Caco-2 (cell line): ENCODE measurements around the gene ADAMTS15. TPM values are rescaled to one million over a fixed set of nuclear protein-coding genes. Genes with fewer than 3 reads are reported as not detected.
A peak's percentile ranks its signal among the peaks of the same experiment; 100 is the strongest.

Experiments
- BruUV-seq: library from RNA; stranded (reverse); fragments of 400-500 nt; replicated peaks from 2 replicates; lab custom pipeline; 2021; lab: Mats Ljungman, UMichigan
- CTCF ChIA-PET: fragments of 300-600 bp; sonication (Branson Sonifier 250); formaldehyde crosslinking; loops from one replicate; lab custom pipeline; 2022; ENCODE audit warnings: antibody characterized with exemption; lab: Charles Lee
- POLR2A ChIA-PET: fragments of 300-600 bp; sonication (Branson Sonifier 250); formaldehyde crosslinking; loops from one replicate; lab custom pipeline; 2022; ENCODE audit warnings: antibody characterized with exemption; lab: Charles Lee
- DNase-seq, 2 experiments: peaks; one replicate each; pipeline versions ENCODE4 v3.0.0 to v3.0.0-alpha.2; 2020 to 2022
- H3K27me3 ChIP-seq: replicated peaks from 2 replicates; pipeline ENCODE4 v1.6.0; 2011; ENCODE audit warnings: low read length; ENCODE audit not compliant: control insufficient read depth, insufficient read depth
- H3K36me3 ChIP-seq: 2 replicates; pipeline ENCODE4 v1.5.1; 2011; ENCODE audit warnings: low read length; ENCODE audit not compliant: control insufficient read depth, insufficient read depth
- H3K4me1 ChIP-seq: fragments of 250-450 bp; sonication (Bioruptor Pico); 2 replicates; pipeline ENCODE4 v1.5.1; 2020; ENCODE audit warnings: mild to moderate bottlenecking
- H3K4me3 ChIP-seq: 2 replicates; pipeline ENCODE4 v1.5.1; 2011; ENCODE audit warnings: low read depth, mild to moderate bottlenecking, control low read depth, low read length
- H3K9me3 ChIP-seq: fragments of 250-450 bp; sonication (Bioruptor Pico); 2 replicates; pipeline ENCODE4 v1.5.1; 2020; ENCODE audit warnings: mild to moderate bottlenecking, moderate library complexity
- H3K27ac Mint-ChIP-seq: one replicate; pipeline ENCODE4 v1.8.0; 2022; ENCODE audit warnings: mixed read lengths; ENCODE audit not compliant: unreplicated experiment
- H3K27me3 Mint-ChIP-seq: one replicate; pipeline ENCODE4 v1.8.0; 2022; ENCODE audit warnings: mixed read lengths; ENCODE audit not compliant: insufficient read depth, unreplicated experiment
- H3K36me3 Mint-ChIP-seq: one replicate; pipeline ENCODE4 v1.8.0; 2022; ENCODE audit warnings: mild to moderate bottlenecking, mixed read lengths; ENCODE audit not compliant: insufficient read depth, unreplicated experiment
- H3K4me1 Mint-ChIP-seq: one replicate; pipeline ENCODE4 v1.8.0; 2022; ENCODE audit warnings: low read depth, mixed read lengths; ENCODE audit not compliant: unreplicated experiment
- H3K4me3 Mint-ChIP-seq: one replicate; pipeline ENCODE4 v1.8.0; 2022; ENCODE audit warnings: mild to moderate bottlenecking, moderate library complexity, mixed read lengths; ENCODE audit not compliant: unreplicated experiment
- H3K9me3 Mint-ChIP-seq: one replicate; pipeline ENCODE4 v1.8.0; 2022; ENCODE audit warnings: mixed read lengths; ENCODE audit not compliant: unreplicated experiment
- intact Hi-C: fragments of 100-400 bp; cut with micrococcal nuclease; formaldehyde crosslinking; loops from one replicate; pipeline ENCODE4 v1.10.0; 2022; ENCODE audit not compliant: unreplicated experiment
- total RNA-seq: library from RNA; stranded (reverse); gene quantifications from 2 replicates; pipeline ENCODE4 v1.2.3, GENCODE V29; 2022
- TF ChIP-seq, protein P1 (sequence below), 2 experiments: fragments of 200-600 bp in 1 of 2; IDR thresholded peaks; 1 replicate in 1 of 2; 2 replicates in 1 of 2; pipeline versions ENCODE4 v1.5.1 to v1.8.0; 2011 to 2022; ENCODE audit warnings: antibody characterized with exemption in 1 of 2, control low read depth in 1 of 2, inconsistent platforms in 1 of 2, low read depth in 1 of 2, low read length in 1 of 2, mild to moderate bottlenecking in 1 of 2, moderate library complexity in 1 of 2; ENCODE audit not compliant: insufficient read depth in 1 of 2, severe bottlenecking in 1 of 2, unreplicated experiment in 1 of 2

Gene ADAMTS15
- total RNA-seq, 1 experiment from 2014 or later = 0.20 TPM

- no TSS peak for BruUV-seq
- no peaks in the 10 kb centered on the region for H3K36me3 Mint-ChIP-seq
- peaks cover 6% of the 10 kb centered on the region for H3K27me3 ChIP-seq
- no peaks in the 10 kb centered on the region for H3K9me3 Mint-ChIP-seq
- H3K4me3 ChIP-seq = no peak overlapping the region
- DNase-seq = no peak
- ChIA-PET CTCF (interaction anchor here (1.2 kb wide), 1 partner anchor 394 kb away, joined by 4 read pairs; no protein-coding TSS in a partner anchor), POLR2A (no interaction called here)
- H3K4me1 ChIP-seq = no peaks in the 10 kb centered on the region
- H3K27ac Mint-ChIP-seq = no peak overlapping the region
- intact Hi-C loops = no loop called here
- H3K36me3 ChIP-seq = no peaks in the 10 kb centered on the region
- TF ChIP-seq, protein P1, sequence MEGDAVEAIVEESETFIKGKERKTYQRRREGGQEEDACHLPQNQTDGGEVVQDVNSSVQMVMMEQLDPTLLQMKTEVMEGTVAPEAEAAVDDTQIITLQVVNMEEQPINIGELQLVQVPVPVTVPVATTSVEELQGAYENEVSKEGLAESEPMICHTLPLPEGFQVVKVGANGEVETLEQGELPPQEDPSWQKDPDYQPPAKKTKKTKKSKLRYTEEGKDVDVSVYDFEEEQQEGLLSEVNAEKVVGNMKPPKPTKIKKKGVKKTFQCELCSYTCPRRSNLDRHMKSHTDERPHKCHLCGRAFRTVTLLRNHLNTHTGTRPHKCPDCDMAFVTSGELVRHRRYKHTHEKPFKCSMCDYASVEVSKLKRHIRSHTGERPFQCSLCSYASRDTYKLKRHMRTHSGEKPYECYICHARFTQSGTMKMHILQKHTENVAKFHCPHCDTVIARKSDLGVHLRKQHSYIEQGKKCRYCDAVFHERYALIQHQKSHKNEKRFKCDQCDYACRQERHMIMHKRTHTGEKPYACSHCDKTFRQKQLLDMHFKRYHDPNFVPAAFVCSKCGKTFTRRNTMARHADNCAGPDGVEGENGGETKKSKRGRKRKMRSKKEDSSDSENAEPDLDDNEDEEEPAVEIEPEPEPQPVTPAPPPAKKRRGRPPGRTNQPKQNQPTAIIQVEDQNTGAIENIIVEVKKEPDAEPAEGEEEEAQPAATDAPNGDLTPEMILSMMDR (IDR thresholded peaks at IDR 0.05; ENCODE audit: insufficient read depth in 1 of 2, low read depth in 1 of 2, low read length in 1 of 2, severe bottlenecking in 1 of 2, unreplicated experiment in 1 of 2) = no peak
- H3K27me3 Mint-ChIP-seq = peaks cover 8% of the 10 kb centered on the region
- no peak overlapping the region for H3K4me3 Mint-ChIP-seq
- no peaks in the 10 kb centered on the region for H3K9me3 ChIP-seq
- H3K4me1 Mint-ChIP-seq = no peaks in the 10 kb centered on the region
These were observed 16.8 kb downstream of the ADAMTS15 start for GRCh38 chr11:130465263-130465662.

DNA sequence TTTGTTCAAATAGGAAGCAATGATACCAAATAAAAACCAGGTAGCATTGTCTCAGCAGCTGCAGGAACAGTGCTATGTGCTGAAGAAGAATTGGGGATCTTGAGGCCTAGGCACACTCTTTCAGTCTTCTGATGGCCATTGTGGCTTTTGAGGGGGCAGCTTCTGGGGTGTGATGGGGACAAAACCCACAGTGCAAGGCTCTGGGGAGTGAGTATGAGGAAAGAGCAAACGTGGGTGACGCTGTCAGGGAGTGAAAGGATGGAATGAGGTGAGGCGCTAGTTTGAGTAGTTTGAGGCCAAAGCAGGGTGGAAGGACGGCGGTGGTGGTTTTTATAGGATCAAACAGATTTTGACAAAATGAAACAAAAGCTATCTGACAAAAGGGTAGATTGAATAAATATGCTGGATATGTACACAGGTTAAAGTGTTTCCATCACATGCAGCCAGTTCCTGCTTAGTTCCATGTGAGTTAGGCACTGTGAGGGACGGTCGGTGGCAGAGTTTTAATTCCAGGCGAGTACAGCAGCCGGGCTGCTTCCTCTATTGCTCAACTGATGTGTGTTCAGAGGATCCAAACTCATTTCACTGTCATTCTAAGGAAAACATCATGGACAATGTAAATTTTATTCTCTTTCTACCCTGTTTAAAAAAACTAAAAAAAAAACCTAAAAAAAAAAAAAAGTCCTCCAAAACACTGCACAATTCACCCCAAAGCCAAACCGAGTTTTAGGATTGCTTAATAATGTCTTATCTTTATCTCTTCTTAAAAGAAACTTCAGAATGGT is 18.9 kb downstream of the ADAMTS15 start:
- Histone ChIP-seq H3K9me3 (no peaks in the 10 kb centered on the region), H3K4me3 (no peak overlapping the region), H3K4me1 (no peaks in the 10 kb centered on the region), H3K36me3 (no peaks in the 10 kb centered on the region), H3K27me3 (no peaks in the 10 kb centered on the region)
- no TSS peak for BruUV-seq
- H3K27me3 Mint-ChIP-seq = peaks cover 10% of the 10 kb centered on the region
- peak in 1 of 2 experiments; percentile 23 for DNase-seq
- no peak overlapping the region for H3K4me3 Mint-ChIP-seq
- ChIA-PET CTCF (interaction anchor here (0.7 kb wide), 1 partner anchor 392 kb away, joined by 3 read pairs; no protein-coding TSS in a partner anchor), POLR2A (no interaction called here)
- no peaks in the 10 kb centered on the region for H3K36me3 Mint-ChIP-seq
- TF ChIP-seq, protein P1 (IDR thresholded peaks at IDR 0.05; ENCODE audit: insufficient read depth in 1 of 2, low read depth in 1 of 2, low read length in 1 of 2, severe bottlenecking in 1 of 2, unreplicated experiment in 1 of 2) = no peak
- H3K4me1 Mint-ChIP-seq = no peaks in the 10 kb centered on the region
- no peak overlapping the region for H3K27ac Mint-ChIP-seq
- intact Hi-C loops = no loop called here
- H3K9me3 Mint-ChIP-seq = no peaks in the 10 kb centered on the region

DNA sequence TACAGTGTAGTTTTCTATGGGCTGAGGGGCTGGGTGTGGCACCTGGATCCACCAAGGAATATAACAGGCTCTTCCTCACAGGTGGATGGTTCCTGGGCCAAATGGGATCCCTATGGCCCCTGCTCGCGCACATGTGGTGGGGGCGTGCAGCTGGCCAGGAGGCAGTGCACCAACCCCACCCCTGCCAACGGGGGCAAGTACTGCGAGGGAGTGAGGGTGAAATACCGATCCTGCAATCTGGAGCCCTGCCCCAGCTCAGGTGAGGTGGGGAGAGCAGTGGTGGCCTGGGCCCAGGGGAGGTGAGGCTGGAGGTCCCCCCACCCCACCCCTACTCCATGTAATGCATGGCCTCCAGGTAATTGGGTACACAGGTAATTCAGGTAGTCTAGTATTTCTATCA is 20.7 kb downstream of the ADAMTS15 start:
- ChIA-PET POLR2A (no interaction called here), CTCF (no interaction called here)
- Mint-ChIP-seq H3K36me3 (no peaks in the 10 kb centered on the region), H3K9me3 (no peaks in the 10 kb centered on the region), H3K4me3 (no peak overlapping the region), H3K4me1 (no peaks in the 10 kb centered on the region), H3K27me3 (peaks cover 6% of the 10 kb centered on the region), H3K27ac (no peak overlapping the region)
- DNase-seq = peak in 1 of 2 experiments; percentile 25
- TF ChIP-seq, protein P1 (IDR thresholded peaks at IDR 0.05; ENCODE audit: insufficient read depth in 1 of 2, low read depth in 1 of 2, low read length in 1 of 2, severe bottlenecking in 1 of 2, unreplicated experiment in 1 of 2) = no peak
- Histone ChIP-seq H3K27me3 (no peaks in the 10 kb centered on the region; the same call in 1 of the 2 replicates), H3K4me3 (no peak overlapping the region), H3K9me3 (no peaks in the 10 kb centered on the region), H3K4me1 (no peaks in the 10 kb centered on the region), H3K36me3 (no peaks in the 10 kb centered on the region)
- no TSS peak for BruUV-seq
- intact Hi-C loops = no loop called here
